IPS-18c (cell line): Measurements from ENCODE around the gene SRPK1.

ENCODE experiments used
- H3K4me3 ChIP-seq: 2 replicates; pipeline ENCODE4 v1.7.0; 2013; ENCODE audit warnings: low read depth, mild to moderate bottlenecking, low read length, moderate library complexity; ENCODE audit not compliant: insufficient read depth
- H3K9me3 ChIP-seq: one replicate; pipeline ENCODE4 v1.6.1; 2013; ENCODE audit warnings: mild to moderate bottlenecking, low read length, moderate library complexity; ENCODE audit not compliant: control insufficient read depth, insufficient read depth

The SRPK1 gene

GRCh38 chr6:35874730-35875129 lies 46.2 kb downstream of the SRPK1 start:
- Histone ChIP-seq H3K4me3 (no peak overlapping the region), H3K9me3 (no peaks in the 10 kb centered on the region)

- Histone ChIP-seq H3K9me3 (no peaks in the 10 kb centered on the region), H3K4me3 (no peak overlapping the region)
Measured at GRCh38 chr6:35859367-35859766, 61.5 kb downstream of the SRPK1 start.

DNA sequence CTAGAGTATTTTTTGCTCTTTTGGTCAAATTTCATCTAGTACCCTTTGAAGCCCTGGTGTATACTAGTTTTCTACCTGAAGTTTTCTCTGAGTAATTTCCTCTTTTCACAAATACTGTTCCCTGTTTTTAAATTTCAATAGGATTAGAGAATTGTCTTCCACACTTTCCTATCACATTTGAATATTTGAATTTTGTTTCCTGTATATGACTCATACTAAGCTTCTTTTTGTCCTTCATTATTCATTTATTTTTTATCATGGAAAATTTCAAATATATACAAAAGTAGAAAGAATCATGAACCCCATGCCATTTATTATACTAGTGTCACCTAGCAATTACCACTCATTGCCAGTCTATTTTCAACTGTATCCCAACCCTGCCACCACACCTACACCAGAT lies 63.0 kb downstream of the SRPK1 start:
- no peaks in the 10 kb centered on the region for H3K9me3 ChIP-seq
- H3K4me3 ChIP-seq, result no peak overlapping the region

DNA sequence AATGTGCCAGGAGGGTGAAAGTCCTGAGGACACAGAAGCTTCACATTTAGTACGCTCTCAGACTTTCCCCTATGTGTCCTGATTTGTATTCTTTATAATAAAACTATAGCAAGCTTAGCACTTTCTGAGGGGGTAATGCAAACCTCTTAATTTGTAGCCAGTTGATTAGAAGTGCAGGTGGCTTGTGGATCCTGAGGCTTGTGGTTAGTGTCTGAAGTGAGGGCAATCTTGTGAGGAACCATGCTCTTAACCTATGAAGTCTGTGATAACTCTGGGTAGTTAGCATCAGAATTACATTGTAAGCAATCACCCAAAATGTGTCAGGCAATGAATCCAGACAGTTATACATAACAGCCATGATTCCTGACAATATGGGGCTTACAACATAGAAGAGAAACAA lies 64.6 kb downstream of the SRPK1 start:
- H3K9me3 ChIP-seq, result no peaks in the 10 kb centered on the region
- H3K4me3 ChIP-seq, result no peak overlapping the region

GRCh38 chr6:35852994-35853393 lies 67.9 kb downstream of the SRPK1 start:
- H3K9me3 ChIP-seq, result no peaks in the 10 kb centered on the region
- H3K4me3 ChIP-seq, result no peak overlapping the region

DNA sequence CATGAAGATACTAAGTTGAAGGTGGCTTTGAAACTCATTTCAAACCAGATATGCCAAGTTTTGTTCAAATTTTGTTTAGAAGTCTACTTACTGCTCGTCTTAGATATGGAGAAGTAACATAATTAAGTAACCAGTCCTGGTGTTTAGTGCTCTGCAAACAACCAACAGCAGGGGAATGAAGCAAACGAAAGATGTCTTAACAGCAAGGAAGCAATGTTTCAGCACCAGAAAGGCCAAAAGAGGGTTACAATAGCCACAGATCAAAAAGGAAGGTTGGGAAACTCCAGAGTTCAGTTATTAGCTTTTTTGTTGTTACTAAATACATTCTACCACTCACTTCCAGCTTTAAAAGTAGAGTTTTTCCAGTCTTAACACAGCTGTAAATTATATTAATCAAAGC lies 70.7 kb downstream of the SRPK1 start:
- H3K4me3 ChIP-seq, result no peak overlapping the region

GRCh38 chr6:35844290-35844689 lies 76.6 kb downstream of the SRPK1 start:
- Histone ChIP-seq H3K9me3 (peaks cover 3% of the 10 kb centered on the region), H3K4me3 (no peak overlapping the region)

More for the DNA sequence above, 70.7 kb downstream of the SRPK1 start:
- H3K9me3 ChIP-seq, result no peaks in the 10 kb centered on the region

GRCh38 chr6:35842381-35842780 lies 78.5 kb downstream of the SRPK1 start:
- Histone ChIP-seq H3K9me3 (peaks cover 3% of the 10 kb centered on the region), H3K4me3 (no peak overlapping the region)

- H3K4me3 ChIP-seq, result no peak overlapping the region
- H3K9me3 ChIP-seq, result peaks cover 3% of the 10 kb centered on the region
Measured at GRCh38 chr6:35839019-35839418, 81.9 kb downstream of the SRPK1 start.

DNA sequence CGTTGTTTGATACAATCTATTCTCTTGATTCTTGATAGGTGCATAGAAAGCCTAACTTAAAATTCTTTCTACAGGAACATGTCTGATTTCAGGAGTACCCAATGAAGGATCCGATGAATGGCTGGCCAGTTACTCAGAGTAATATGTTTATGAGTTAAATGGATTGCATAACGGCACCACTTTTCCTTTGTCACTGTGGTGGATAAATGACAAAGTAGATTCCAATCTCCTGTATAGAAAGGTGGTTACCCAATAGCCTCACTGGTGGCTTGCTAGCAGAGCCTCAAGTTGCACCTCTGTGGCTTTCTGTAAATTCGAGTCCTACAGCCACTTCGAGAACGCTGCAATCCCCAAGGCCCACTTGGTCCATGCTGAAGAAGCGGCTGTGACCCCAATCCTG lies 87.4 kb downstream of the SRPK1 start:
- no peaks in the 10 kb centered on the region for H3K9me3 ChIP-seq

DNA sequence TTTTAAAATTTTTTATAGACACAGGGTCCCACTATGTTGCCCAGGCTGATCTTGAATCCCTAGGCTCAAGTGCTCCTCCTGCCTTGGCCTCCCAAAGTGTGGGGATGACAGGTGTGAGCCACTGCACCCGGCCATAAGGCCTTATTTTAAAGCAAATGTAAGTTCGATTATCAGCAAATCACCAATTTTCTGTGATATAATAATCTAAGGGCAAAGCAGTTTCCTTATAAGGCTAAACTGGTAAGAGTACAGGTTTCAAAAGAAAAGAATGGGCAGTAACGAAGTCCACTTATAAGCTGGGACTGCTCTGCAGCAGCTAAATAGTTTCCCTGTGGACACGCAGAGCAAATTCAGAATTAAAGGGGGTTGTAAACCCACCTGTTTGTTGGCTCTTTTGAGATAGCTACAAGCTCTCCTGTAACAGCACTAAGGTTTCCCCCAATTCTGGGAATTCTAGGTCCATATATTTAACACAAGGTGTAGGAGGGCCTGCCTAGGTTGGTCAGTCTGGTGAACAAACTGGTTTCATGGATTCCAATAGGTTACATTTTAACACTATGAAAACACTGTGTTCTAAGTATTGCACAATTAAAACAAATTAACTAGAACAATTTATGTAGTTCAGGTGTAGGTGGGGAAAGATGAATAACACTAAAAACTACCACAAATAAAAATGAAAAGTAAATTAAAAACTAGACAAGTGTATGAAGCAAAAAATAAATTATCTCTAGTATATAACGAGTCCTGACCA lies 89.5 kb downstream of the SRPK1 start:
- Histone ChIP-seq H3K9me3 (no peaks in the 10 kb centered on the region), H3K4me3 (no peak overlapping the region)

More for the DNA sequence above, 87.4 kb downstream of the SRPK1 start:
- no peak overlapping the region for H3K4me3 ChIP-seq

GRCh38 chr6:35829306-35829705 lies 91.6 kb downstream of the SRPK1 start:
- Histone ChIP-seq H3K4me3 (no peak overlapping the region), H3K9me3 (peaks cover 2% of the 10 kb centered on the region)

DNA sequence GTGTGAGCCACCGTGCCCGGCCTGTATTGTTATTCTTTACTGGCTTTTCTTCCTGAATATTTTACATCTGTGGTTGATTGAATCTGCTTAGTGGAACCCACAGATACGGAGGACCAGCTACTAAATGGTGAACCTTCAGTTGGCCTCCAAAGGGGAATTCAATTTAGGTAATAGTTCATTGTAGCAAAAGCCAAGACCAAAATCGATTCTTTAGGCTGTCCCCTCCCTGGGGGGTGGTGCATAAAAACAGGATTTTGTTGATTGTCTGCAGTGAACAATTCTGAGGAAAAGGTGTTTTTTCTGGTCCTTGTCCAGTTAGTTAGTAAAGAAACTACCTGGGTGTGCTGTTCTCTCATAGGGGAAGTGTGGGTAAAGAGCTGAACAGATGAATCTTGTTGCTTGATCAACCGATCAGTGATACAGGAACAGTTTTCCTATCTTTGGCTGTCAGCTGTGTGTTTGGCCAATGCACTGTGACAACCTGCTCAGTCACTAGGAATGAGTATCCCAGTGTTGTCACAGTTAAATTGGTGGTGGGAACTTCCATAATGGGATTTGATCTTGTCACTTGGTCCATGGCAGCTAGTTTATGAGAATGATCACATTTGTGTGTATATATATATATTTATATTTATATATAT lies 96.2 kb downstream of the SRPK1 start:
- H3K4me3 ChIP-seq, result no peak overlapping the region
- H3K9me3 ChIP-seq, result peaks cover 2% of the 10 kb centered on the region

DNA sequence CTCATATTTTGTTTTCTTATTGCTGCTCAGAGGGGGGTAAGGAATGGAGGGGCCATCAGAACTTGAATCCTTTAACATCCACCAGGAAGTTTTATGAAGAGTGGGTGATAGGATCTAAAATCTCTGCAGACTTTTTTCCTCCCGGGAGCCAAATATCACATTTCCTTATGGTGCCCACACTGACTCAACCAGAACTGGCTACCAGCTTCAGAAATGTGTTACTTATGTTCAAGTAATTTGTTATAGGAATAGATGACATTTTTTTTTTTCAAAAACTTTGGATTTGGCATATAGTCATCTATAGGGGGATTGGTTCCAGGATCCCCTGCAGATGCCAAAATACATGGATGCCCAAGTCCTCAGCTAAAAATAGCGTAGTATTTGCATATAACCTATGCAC lies 97.3 kb downstream of the SRPK1 start:
- Histone ChIP-seq H3K9me3 (peaks cover 2% of the 10 kb centered on the region), H3K4me3 (no peak overlapping the region)

GRCh38 chr6:35817515-35817914 lies 103.4 kb downstream of the SRPK1 start:
- Histone ChIP-seq H3K9me3 (peaks cover 2% of the 10 kb centered on the region), H3K4me3 (no peak overlapping the region)

DNA sequence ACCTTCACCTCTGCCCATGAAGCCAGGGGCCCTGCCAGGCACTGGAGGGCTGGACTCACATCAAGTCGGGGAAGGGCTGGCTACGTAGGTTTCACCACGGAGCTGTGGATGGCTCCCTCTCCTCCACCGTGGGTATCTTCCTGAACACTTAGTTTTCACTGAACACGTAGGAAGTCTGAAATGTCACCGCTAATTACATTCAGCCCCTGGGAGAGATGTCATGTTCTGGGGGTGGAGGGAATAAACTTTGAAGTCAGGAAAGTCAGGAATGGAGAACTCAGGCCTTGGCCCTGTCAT lies 109.3 kb downstream of the SRPK1 start:
- Histone ChIP-seq H3K9me3 (peaks cover 4% of the 10 kb centered on the region), H3K4me3 (no peak overlapping the region)

GRCh38 chr6:35810971-35811698 lies 109.8 kb downstream of the SRPK1 start:
- H3K4me3 ChIP-seq, result no peak overlapping the region
- H3K9me3 ChIP-seq, result peaks cover 4% of the 10 kb centered on the region

DNA sequence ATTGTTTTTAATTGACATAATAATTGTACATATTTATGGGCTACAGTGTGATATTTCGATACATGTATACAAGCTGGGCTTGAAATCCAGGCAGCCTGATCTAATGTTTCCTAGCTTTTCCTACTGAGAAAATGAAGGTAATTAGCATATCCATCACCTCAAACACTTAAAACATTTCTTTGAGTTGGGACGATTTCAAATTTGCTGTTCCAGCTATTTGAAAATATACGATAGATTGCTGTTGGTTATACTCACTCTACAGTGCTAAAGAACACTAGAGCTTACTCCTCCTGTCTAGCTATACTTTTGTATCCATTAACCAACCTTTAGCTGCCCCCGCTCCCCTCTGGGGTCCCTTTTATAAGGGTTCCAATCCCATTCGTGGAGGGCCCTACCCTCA lies 111.1 kb downstream of the SRPK1 start:
- peaks cover 2% of the 10 kb centered on the region for H3K9me3 ChIP-seq
- H3K4me3 ChIP-seq, result no peak overlapping the region
